HL-60 (cell line): ENCODE data around the gene HOXD13.

Source experiments
- DNase-seq, 2 experiments: peaks; one replicate each; pipeline ENCODE4 v3.0.0-alpha.2; 2010 to 2020; ENCODE audit warnings: low read depth in 1 of 2, low spot score in 1 of 2
- H3K27ac ChIP-seq: fragments of 250-450 bp; sonication (Bioruptor Pico); replicated peaks from 2 replicates; pipeline ENCODE4 v1.5.1; 2020; ENCODE audit warnings: mild to moderate bottlenecking, moderate library complexity
- H3K27me3 ChIP-seq: fragments of 250-450 bp; sonication (Bioruptor Pico); 2 replicates; pipeline ENCODE4 v1.5.1; 2021; ENCODE audit warnings: mild to moderate bottlenecking, moderate library complexity; ENCODE audit not compliant: insufficient read depth, poor library complexity, severe bottlenecking
- H3K4me3 ChIP-seq: replicated peaks from 2 replicates; pipeline ENCODE4 v1.5.1; 2011; ENCODE audit warnings: mild to moderate bottlenecking, control low read depth, low read length; ENCODE audit not compliant: insufficient read depth
- GABPA ChIP-seq: IDR thresholded peaks from 2 replicates; pipeline ENCODE4 v1.6.1; 2012; ENCODE audit warnings: low read depth
- POLR2AphosphoS5 ChIP-seq: IDR thresholded peaks from 2 replicates; pipeline ENCODE4 v1.6.1; 2012; ENCODE audit warnings: low read depth
- REST ChIP-seq: IDR thresholded peaks from 2 replicates; pipeline ENCODE4 v1.6.1; 2012; ENCODE audit warnings: low read depth; ENCODE audit not compliant: insufficient replicate concordance
- SPI1 ChIP-seq: IDR thresholded peaks from 2 replicates; pipeline ENCODE4 v1.6.1; 2012; ENCODE audit warnings: low read depth, mild to moderate bottlenecking, borderline replicate concordance
- TF ChIP-seq, protein P1 (sequence below): IDR thresholded peaks from one replicate; pipeline ENCODE4 v1.5.1; 2011; ENCODE audit warnings: low read length, control low read depth, inconsistent platforms; ENCODE audit not compliant: insufficient read depth

The HOXD13 gene

GRCh38 chr2:176133389-176133788 is 40.9 kb downstream of the HOXD13 start:
- Histone ChIP-seq H3K4me3 (no peak overlapping the region), H3K27ac (no peak overlapping the region), H3K27me3 (peaks cover 84% of the 10 kb centered on the region)
- no peak for DNase-seq
- TF ChIP-seq SPI1 (no peak), POLR2AphosphoS5 (no peak), REST (no peak), GABPA (no peak)

- TF ChIP-seq, protein P1, sequence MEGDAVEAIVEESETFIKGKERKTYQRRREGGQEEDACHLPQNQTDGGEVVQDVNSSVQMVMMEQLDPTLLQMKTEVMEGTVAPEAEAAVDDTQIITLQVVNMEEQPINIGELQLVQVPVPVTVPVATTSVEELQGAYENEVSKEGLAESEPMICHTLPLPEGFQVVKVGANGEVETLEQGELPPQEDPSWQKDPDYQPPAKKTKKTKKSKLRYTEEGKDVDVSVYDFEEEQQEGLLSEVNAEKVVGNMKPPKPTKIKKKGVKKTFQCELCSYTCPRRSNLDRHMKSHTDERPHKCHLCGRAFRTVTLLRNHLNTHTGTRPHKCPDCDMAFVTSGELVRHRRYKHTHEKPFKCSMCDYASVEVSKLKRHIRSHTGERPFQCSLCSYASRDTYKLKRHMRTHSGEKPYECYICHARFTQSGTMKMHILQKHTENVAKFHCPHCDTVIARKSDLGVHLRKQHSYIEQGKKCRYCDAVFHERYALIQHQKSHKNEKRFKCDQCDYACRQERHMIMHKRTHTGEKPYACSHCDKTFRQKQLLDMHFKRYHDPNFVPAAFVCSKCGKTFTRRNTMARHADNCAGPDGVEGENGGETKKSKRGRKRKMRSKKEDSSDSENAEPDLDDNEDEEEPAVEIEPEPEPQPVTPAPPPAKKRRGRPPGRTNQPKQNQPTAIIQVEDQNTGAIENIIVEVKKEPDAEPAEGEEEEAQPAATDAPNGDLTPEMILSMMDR: no peak
- no peak for TF ChIP-seq POLR2AphosphoS5
- no peak overlapping the region for H3K27ac ChIP-seq
- DNase-seq: no peak
- peaks cover 84% of the 10 kb centered on the region for H3K27me3 ChIP-seq
- H3K4me3 ChIP-seq: no peak overlapping the region
Observed at GRCh38 chr2:176134035-176134434, 41.5 kb downstream of the HOXD13 start.

DNA sequence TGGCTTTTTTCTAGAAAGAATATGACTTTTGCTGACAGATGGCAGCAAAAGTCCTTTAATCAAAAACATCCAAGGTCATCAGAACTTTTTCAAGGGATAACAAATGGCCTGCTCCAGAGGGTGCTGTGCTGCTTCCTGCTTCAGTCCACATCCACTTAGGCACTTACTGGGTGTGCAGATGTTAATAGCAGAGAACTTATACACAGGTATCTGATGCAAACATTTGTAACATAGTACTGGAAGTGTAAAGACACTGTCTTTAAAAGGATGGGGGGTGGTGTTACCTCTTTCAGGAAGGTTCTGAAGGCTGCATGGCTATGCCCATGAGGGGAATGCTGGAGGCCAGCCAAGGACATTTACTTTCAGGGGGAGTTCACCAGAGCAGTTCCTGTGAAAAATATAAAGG is 42.5 kb downstream of the HOXD13 start:
- no peak overlapping the region for H3K4me3 ChIP-seq
- peaks cover 88% of the 10 kb centered on the region for H3K27me3 ChIP-seq
- H3K27ac ChIP-seq: no peak overlapping the region
- TF ChIP-seq GABPA (no peak), REST (no peak), SPI1 (no peak), POLR2AphosphoS5 (no peak)
- TF ChIP-seq, protein P1: no peak
- no peak for DNase-seq

- no peak for DNase-seq
- Histone ChIP-seq H3K27me3 (peaks cover 82% of the 10 kb centered on the region), H3K27ac (no peak overlapping the region), H3K4me3 (peak overlapping the region; percentile 34)
- TF ChIP-seq SPI1 (no peak), POLR2AphosphoS5 (no peak), GABPA (no peak), REST (no peak)
- TF ChIP-seq, protein P1: no peak
Observed at GRCh38 chr2:176136374-176137251, 44.1 kb downstream of the HOXD13 start.
